CD4-positive, alpha-beta T cell (primary cell): Measurements from ENCODE around the gene C11orf21. TPM values are rescaled to one million over a fixed set of nuclear protein-coding genes. Genes with fewer than 3 reads are reported as not detected.

Experiments
- ATAC-seq: fragments of 200-7000 bp; cut with Tn5 transposase; one replicate; pipeline ENCODE4 v1.10.0; 2022; ENCODE audit warnings: mild to moderate bottlenecking; ENCODE audit not compliant: poor library complexity
- CTCF ChIA-PET: fragments of 350-600 bp; sonication (Branson Sonifier 250); formaldehyde crosslinking; loops from one replicate; lab custom pipeline; 2021; ENCODE audit warnings: antibody characterized with exemption, inconsistent platforms; lab: Charles Lee
- POLR2A ChIA-PET: fragments of 350-600 bp; sonication (Branson Sonifier 250); formaldehyde crosslinking; loops from one replicate; lab custom pipeline; 2021; ENCODE audit warnings: antibody characterized with exemption, inconsistent platforms; lab: Charles Lee
- DNase-seq, 14 experiments: peaks; one replicate each; pipeline ENCODE4 v3.0.0-alpha.2; 2013 to 2020; ENCODE audit warnings: mixed read lengths in 2 of 14
- H3K27ac ChIP-seq, 2 donors: one replicate each; pipeline versions ENCODE4 v1.5.1 to v1.7.0; 2013; ENCODE audit warnings: low read length in 2 of 2, low read depth in 1 of 2, mild to moderate bottlenecking in 1 of 2
- H3K27me3 ChIP-seq, 2 experiments: 1 replicate in 1 of 2; 2 replicates in 1 of 2; pipeline versions ENCODE4 v1.6.1 to v1.7.0; 2013; ENCODE audit warnings: low read length in 2 of 2, control low read depth in 1 of 2, mild to moderate bottlenecking in 1 of 2, moderate library complexity in 1 of 2; ENCODE audit not compliant: insufficient read depth in 2 of 2, control insufficient read depth in 1 of 2
- H3K36me3 ChIP-seq: one replicate; pipeline ENCODE4 v1.6.1; 2013; ENCODE audit warnings: low read length, control low read depth; ENCODE audit not compliant: insufficient read depth
- H3K4me1 ChIP-seq: one replicate; pipeline ENCODE4 v1.6.1; 2013; ENCODE audit warnings: low read length, control low read depth; ENCODE audit not compliant: insufficient read depth
- H3K4me3 ChIP-seq: one replicate; pipeline ENCODE4 v1.5.1; 2013; ENCODE audit warnings: mild to moderate bottlenecking, low read length, moderate library complexity
- H3K9me3 ChIP-seq, 2 experiments: 1 replicate in 1 of 2; 2 replicates in 1 of 2; pipeline versions ENCODE4 v1.6.1 to v1.7.0; 2013; ENCODE audit warnings: low read length in 2 of 2, mild to moderate bottlenecking in 2 of 2, control low read depth in 1 of 2, moderate library complexity in 1 of 2; ENCODE audit not compliant: control insufficient read depth in 1 of 2, insufficient read depth in 1 of 2
- H3K27ac Mint-ChIP-seq: one replicate; pipeline ENCODE4 v1.8.0; 2020; ENCODE audit warnings: mixed read lengths
- H3K27me3 Mint-ChIP-seq: one replicate; pipeline ENCODE4 v1.8.0; 2021; ENCODE audit warnings: mixed read lengths
- H3K36me3 Mint-ChIP-seq: one replicate; pipeline ENCODE4 v1.8.0; 2021; ENCODE audit warnings: low read depth, mixed read lengths
- H3K4me1 Mint-ChIP-seq: one replicate; pipeline ENCODE4 v1.8.0; 2021; ENCODE audit warnings: low read depth, mixed read lengths
- H3K4me3 Mint-ChIP-seq: one replicate; pipeline ENCODE4 v1.8.0; 2020; ENCODE audit warnings: mild to moderate bottlenecking, mixed read lengths
- H3K9me3 Mint-ChIP-seq: one replicate; pipeline ENCODE4 v1.8.0; 2020; ENCODE audit warnings: mixed read lengths
- intact Hi-C, 2 experiments: fragments of 100-400 bp; cut with DNase I in 1 of 2; cut with micrococcal nuclease in 1 of 2; formaldehyde crosslinking; loops; one replicate each; pipeline versions ENCODE4 v1.15.1 to v1.9.0; 2023 to 2025; cut with DNase I, micrococcal nuclease
- total RNA-seq, 174 experiments: library from RNA in 2 of 174; stranded (reverse) in 2 of 174; gene quantifications; one replicate each; pipeline ENCODE4 v1.2.3 and lab custom pipeline; 2021 to 2026
- TF ChIP-seq, protein P1 (sequence below): fragments of 200-600 bp; IDR thresholded peaks from one replicate; pipeline ENCODE4 v1.8.0; 2022; ENCODE audit warnings: antibody characterized with exemption, mild to moderate bottlenecking

Gene C11orf21
- total RNA-seq, 2 experiments from 2014 or later: 71.2 to 71.7 TPM

DNA sequence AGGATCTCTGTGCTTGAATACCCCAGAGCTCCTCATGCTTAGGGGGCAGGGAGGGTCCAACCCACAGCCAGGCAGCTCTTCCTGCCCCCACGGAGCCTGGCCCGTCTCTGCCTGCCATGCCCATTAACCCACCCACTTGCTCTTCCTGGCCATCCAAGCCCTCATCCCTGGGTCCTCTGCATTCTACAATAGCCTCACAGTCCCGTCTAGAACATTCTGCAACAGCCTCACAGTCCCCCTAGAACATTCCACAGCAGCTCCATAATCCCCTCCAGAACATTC, 15.2 kb upstream of the C11orf21 start:
- intact Hi-C loops: no loop called here
- TF ChIP-seq, protein P1, sequence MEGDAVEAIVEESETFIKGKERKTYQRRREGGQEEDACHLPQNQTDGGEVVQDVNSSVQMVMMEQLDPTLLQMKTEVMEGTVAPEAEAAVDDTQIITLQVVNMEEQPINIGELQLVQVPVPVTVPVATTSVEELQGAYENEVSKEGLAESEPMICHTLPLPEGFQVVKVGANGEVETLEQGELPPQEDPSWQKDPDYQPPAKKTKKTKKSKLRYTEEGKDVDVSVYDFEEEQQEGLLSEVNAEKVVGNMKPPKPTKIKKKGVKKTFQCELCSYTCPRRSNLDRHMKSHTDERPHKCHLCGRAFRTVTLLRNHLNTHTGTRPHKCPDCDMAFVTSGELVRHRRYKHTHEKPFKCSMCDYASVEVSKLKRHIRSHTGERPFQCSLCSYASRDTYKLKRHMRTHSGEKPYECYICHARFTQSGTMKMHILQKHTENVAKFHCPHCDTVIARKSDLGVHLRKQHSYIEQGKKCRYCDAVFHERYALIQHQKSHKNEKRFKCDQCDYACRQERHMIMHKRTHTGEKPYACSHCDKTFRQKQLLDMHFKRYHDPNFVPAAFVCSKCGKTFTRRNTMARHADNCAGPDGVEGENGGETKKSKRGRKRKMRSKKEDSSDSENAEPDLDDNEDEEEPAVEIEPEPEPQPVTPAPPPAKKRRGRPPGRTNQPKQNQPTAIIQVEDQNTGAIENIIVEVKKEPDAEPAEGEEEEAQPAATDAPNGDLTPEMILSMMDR: no peak
- H3K27me3 ChIP-seq: no peaks in the 10 kb centered on the region
- Mint-ChIP-seq H3K9me3 (no peaks in the 10 kb centered on the region), H3K4me3 (no peak overlapping the region), H3K4me1 (peaks cover 6% of the 10 kb centered on the region), H3K27ac (no peak overlapping the region), H3K36me3 (no peaks in the 10 kb centered on the region), H3K27me3 (no peaks in the 10 kb centered on the region)
- CTCF ChIA-PET: no interaction called here
- H3K4me3 ChIP-seq: no peak overlapping the region
- H3K9me3 ChIP-seq: peaks cover 0 to 15% of the 10 kb centered on the region in 2 experiments
- H3K4me1 ChIP-seq: peaks cover 31% of the 10 kb centered on the region
- POLR2A ChIA-PET: interaction anchor here (1.6 to 1.8 kb wide), 3 partner anchors 10 to 15 kb away, joined by 5 to 6 read pairs (median 6); partner anchors contain the start of genes C11orf21 and TSPAN32
- no peak for ATAC-seq
- DNase-seq: no peak
- H3K36me3 ChIP-seq: peaks cover 2% of the 10 kb centered on the region
- no peak overlapping the region for H3K27ac ChIP-seq

DNA sequence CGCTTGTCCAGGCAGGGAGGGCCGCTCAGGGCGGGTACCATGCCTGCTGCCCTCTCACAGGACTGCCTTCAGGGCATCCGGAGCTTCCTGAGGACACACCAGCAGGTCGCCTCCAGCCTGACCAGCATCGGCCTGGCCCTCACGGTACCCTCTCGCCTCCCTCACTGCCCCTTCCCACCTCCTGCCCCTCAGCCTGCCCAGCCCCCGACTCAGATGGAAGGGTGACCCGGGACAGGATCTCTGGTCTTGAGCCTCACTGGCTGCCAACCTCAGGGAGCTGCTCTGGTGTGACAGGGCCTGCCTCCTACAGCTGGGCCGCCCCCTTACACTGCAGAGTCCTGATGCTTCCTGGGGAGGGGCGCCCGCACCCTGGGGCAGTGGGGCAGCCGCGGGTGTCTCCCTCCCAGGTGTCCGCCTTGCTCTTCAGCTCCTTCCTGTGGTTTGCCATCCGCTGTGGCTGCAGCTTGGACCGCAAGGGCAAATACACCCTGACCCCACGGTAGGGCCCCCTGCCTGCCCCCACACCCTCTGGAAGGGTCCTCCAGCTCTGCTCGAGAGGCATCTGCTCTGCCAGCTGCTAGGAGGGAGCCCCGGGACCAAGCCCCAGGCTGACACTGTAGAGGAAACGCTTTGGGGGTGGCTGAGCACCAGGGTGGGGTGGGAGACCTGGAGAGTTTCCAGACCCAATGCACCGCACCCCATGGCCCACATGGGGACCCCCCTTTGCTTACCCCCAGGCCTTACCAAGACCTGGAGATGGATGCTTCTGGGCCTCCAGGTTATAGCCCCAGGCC, 14.6 kb upstream of the C11orf21 start:
- no peak overlapping the region for H3K27ac Mint-ChIP-seq
- Histone ChIP-seq H3K27ac (no peak overlapping the region), H3K4me1 (peaks cover 31% of the 10 kb centered on the region), H3K27me3 (no peaks in the 10 kb centered on the region), H3K36me3 (peaks cover 2% of the 10 kb centered on the region), H3K9me3 (peaks cover 0 to 15% of the 10 kb centered on the region in 2 experiments), H3K4me3 (no peak overlapping the region)
- H3K9me3 Mint-ChIP-seq: no peaks in the 10 kb centered on the region
- H3K4me3 Mint-ChIP-seq: no peak overlapping the region
- intact Hi-C loops: no loop called here
- ChIA-PET CTCF (no interaction called here), POLR2A (interaction anchor here (1.8 kb wide), 2 partner anchors 11 to 15 kb away, joined by 6 read pairs; partner anchors contain the start of genes C11orf21 and TSPAN32)
- H3K27me3 Mint-ChIP-seq: no peaks in the 10 kb centered on the region
- no peak for ATAC-seq
- H3K4me1 Mint-ChIP-seq: peaks cover 6% of the 10 kb centered on the region
- TF ChIP-seq, protein P1: no peak
- no peaks in the 10 kb centered on the region for H3K36me3 Mint-ChIP-seq
- peak in 1 of 14 experiments; percentile 12 for DNase-seq

DNA sequence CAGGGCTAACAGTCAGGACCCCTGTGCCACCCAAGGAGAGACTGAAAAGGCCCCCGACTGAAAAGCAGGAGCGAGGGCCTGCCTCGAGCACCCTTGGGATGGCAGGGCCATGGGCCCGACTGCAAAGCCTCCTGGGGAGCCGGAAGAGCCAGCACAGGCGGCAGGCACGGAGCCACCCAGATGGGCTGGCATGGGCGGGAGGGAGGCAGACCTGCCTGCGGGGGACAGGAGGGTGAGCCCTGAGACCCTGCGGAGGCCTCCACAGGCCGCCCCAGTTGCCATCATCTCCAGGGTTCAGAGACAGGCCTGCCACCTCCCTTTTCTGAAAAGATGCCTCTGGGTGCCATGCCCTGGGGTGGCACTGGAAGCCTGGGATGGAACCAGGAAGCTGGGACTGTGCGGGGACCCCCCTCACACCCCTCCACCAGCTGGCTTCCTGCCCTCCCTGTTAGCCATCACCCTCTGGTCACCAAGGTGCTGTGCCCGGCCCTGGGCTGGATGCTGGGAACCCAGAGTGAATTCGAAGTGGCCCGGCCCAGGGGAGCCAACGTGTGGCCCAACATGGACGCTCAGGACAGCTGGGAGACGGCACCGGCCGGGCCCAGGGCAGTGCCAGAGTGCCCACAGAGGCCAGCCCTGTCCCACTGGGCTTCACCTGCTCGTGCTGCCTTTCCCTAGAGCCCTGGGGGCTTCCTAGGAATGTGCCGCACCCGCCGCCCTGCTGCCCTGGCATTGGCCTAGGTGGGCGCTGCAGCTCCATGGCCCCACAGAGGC, 13.9 kb upstream of the C11orf21 start:
- Histone ChIP-seq H3K4me1 (peaks cover 34% of the 10 kb centered on the region), H3K4me3 (no peak overlapping the region), H3K27ac (no peak overlapping the region), H3K9me3 (peaks cover 0 to 9% of the 10 kb centered on the region in 2 experiments), H3K27me3 (no peaks in the 10 kb centered on the region), H3K36me3 (peaks cover 2% of the 10 kb centered on the region)
- H3K36me3 Mint-ChIP-seq: no peaks in the 10 kb centered on the region
- ChIA-PET POLR2A (interaction anchor here (1.8 kb wide), 2 partner anchors 11 to 14 kb away, joined by 6 read pairs; partner anchors contain the start of genes C11orf21 and TSPAN32), CTCF (no interaction called here)
- ATAC-seq: no peak
- TF ChIP-seq, protein P1: no peak
- no peak overlapping the region for H3K4me3 Mint-ChIP-seq
- DNase-seq: no peak
- H3K27ac Mint-ChIP-seq: no peak overlapping the region
- intact Hi-C loops: no loop called here
- no peaks in the 10 kb centered on the region for H3K27me3 Mint-ChIP-seq
- no peaks in the 10 kb centered on the region for H3K9me3 Mint-ChIP-seq
- H3K4me1 Mint-ChIP-seq: peaks cover 6% of the 10 kb centered on the region
